Left ventricle myocardium inferior (tissue), 1 donor: Measurements from ENCODE around the gene PLXND1. TPM values are rescaled to one million over a fixed set of nuclear protein-coding genes. Genes with fewer than 3 reads are reported as not detected.

Source experiments
- DNase-seq: peaks from one replicate; pipeline ENCODE4 v3.0.0-alpha.2; 2020
- H3K27ac ChIP-seq: fragments of 200-600 bp; replicated peaks from 2 replicates; pipeline ENCODE4 v1.8.0; 2021
- H3K27me3 ChIP-seq: fragments of 200-600 bp; 2 replicates; pipeline ENCODE4 v1.8.0; 2021; ENCODE audit warnings: low read depth
- H3K36me3 ChIP-seq: fragments of 200-600 bp; 2 replicates; pipeline ENCODE4 v1.8.0; 2021
- H3K4me1 ChIP-seq: fragments of 200-600 bp; 2 replicates; pipeline ENCODE4 v1.8.0; 2021
- H3K4me3 ChIP-seq: fragments of 200-600 bp; 2 replicates; pipeline ENCODE4 v1.8.0; 2021; ENCODE audit warnings: mild to moderate bottlenecking, moderate library complexity
- H3K9me3 ChIP-seq: fragments of 200-600 bp; replicated peaks from 2 replicates; pipeline ENCODE4 v1.8.0; 2021
- CTCF ChIP-seq: fragments of 200-600 bp; IDR thresholded peaks from 2 replicates; pipeline ENCODE4 v1.8.0; 2021; ENCODE audit warnings: antibody characterized with exemption, mild to moderate bottlenecking, borderline replicate concordance
- intact Hi-C: fragments of 100-400 bp; cut with micrococcal nuclease; formaldehyde crosslinking; loops from one replicate; pipeline ENCODE4 v1.11.0; 2022
- total RNA-seq: library from RNA; stranded (reverse); fragmentation: NEBNext Ultra II Directional; extraction: Animal tissue kit (Norgen Biotek cat#: 25700); gene quantifications from one replicate; pipeline ENCODE4 v1.2.1, GENCODE V29; 2021
- donor health status: DM: no; HTN: yes; CAD: no; lungs with severe emphysema.

PLXND1 gene
- total RNA-seq, 1 donor from 2014 or later: 45.5 TPM

GRCh38 chr3:129532261-129532660 lies 74.2 kb downstream of the PLXND1 start:
- Histone ChIP-seq H3K27me3 (no peaks in the 10 kb centered on the region), H3K9me3 (no peaks in the 10 kb centered on the region), H3K36me3 (no peaks in the 10 kb centered on the region), H3K4me3 (no peak overlapping the region), H3K4me1 (peaks cover 10% of the 10 kb centered on the region), H3K27ac (no peak overlapping the region)
- TF ChIP-seq CTCF: no peak
- intact Hi-C loops: no loop called here
- no peak for DNase-seq

GRCh38 chr3:129531699-129532098 lies 74.8 kb downstream of the PLXND1 start:
- H3K27ac ChIP-seq: no peak overlapping the region
- no peaks in the 10 kb centered on the region for H3K9me3 ChIP-seq
- peaks cover 10% of the 10 kb centered on the region for H3K4me1 ChIP-seq
- H3K27me3 ChIP-seq: no peaks in the 10 kb centered on the region
- no peaks in the 10 kb centered on the region for H3K36me3 ChIP-seq
- intact Hi-C loops: no loop called here
- no peak overlapping the region for H3K4me3 ChIP-seq
- no peak for TF ChIP-seq CTCF
- DNase-seq: no peak

- no peak overlapping the region for H3K27ac ChIP-seq
- H3K4me3 ChIP-seq: no peak overlapping the region
- intact Hi-C loops: no loop called here
- H3K36me3 ChIP-seq: no peaks in the 10 kb centered on the region
- H3K27me3 ChIP-seq: no peaks in the 10 kb centered on the region
- TF ChIP-seq CTCF: no peak
- no peaks in the 10 kb centered on the region for H3K9me3 ChIP-seq
- no peak for DNase-seq
- peaks cover 10% of the 10 kb centered on the region for H3K4me1 ChIP-seq
Observed at GRCh38 chr3:129530821-129531220, 75.7 kb downstream of the PLXND1 start.

- TF ChIP-seq CTCF: no peak
- Histone ChIP-seq H3K4me3 (no peak overlapping the region), H3K4me1 (peaks cover 10% of the 10 kb centered on the region), H3K27me3 (no peaks in the 10 kb centered on the region), H3K9me3 (no peaks in the 10 kb centered on the region), H3K27ac (peak overlapping the region; percentile 8), H3K36me3 (no peaks in the 10 kb centered on the region)
- intact Hi-C loops: no loop called here
- DNase-seq: no peak
Observed at GRCh38 chr3:129530251-129530791, 76.2 kb downstream of the PLXND1 start.

GRCh38 chr3:129529436-129530210 lies 76.9 kb downstream of the PLXND1 start:
- no peaks in the 10 kb centered on the region for H3K9me3 ChIP-seq
- peaks cover 10% of the 10 kb centered on the region for H3K4me1 ChIP-seq
- no peak for DNase-seq
- H3K27ac ChIP-seq: peak overlapping the region; percentile 8
- H3K36me3 ChIP-seq: no peaks in the 10 kb centered on the region
- intact Hi-C loops: no loop called here
- no peak for TF ChIP-seq CTCF
- H3K27me3 ChIP-seq: no peaks in the 10 kb centered on the region
- no peak overlapping the region for H3K4me3 ChIP-seq
